Measurements from ENCODE around the gene LSP1. TPM values are rescaled to one million over a fixed set of nuclear protein-coding genes. Genes with fewer than 3 reads are reported as not detected.

Gene LSP1
- total and polyA plus RNA-seq, 2 of the 8 experiments (the other 6 are each of a cell fraction or from before 2014, with no cell fraction given): 0.03 TPM; not detected in 1

DNA sequence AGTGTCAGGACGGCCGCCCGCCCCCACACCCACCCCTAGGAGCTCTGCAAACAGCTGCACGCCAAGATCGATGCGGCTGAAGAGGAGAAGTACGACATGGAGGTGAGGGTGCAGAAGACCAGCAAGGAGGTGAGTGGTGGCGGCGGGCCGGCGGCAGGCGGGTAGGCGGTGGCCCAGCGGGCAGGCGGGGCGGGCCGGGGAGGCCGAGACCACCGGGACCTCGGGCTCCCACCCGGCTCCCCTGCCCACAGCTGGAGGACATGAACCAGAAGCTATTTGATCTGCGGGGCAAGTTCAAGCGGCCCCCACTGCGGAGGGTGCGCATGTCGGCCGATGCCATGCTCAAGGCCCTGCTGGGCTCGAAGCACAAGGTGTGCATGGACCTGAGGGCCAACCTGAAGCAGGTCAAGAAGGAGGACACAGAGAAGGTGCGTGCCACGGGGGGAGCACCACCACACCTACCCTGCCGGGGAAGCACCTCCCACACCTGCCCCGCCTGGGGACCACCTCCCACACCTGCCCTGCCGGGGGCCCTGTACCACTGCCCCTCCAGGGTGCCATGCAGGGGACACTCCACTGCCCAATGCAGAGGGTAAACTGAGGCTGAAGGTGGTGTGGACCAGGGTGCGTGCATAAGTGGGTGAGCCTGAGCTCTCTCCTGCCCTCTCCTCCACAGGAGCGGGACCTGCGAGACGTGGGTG is 12.0 kb upstream of the LSP1 start (continued):
- TF ChIP-seq RBBP5 (IDR thresholded peaks at IDR 0.05; ENCODE audit: borderline replicate concordance, low read depth, low read length): no peak
- no peak for TF ChIP-seq SAP30 (IDR thresholded peaks at IDR 0.05; ENCODE audit: insufficient read depth, insufficient replicate concordance, low read length)
- TF ChIP-seq SIN3A (conservative IDR thresholded peaks at IDR 0.05 in 1 of 2, IDR thresholded peaks at IDR 0.05 in 1 of 2; ENCODE audit: low read depth in 1 of 2, low read length in 2 of 2): no peak
- no peak for TF ChIP-seq MAFK (IDR thresholded peaks at IDR 0.05; ENCODE audit: low read depth, low read length)
- no peak for TF ChIP-seq EZH2 (IDR thresholded peaks at IDR 0.05; ENCODE audit: low read depth, low read length, severe bottlenecking)
- no peak for TF ChIP-seq RFX5 (IDR thresholded peaks at IDR 0.05; ENCODE audit: borderline replicate concordance, low read depth, low read length)
- TF ChIP-seq, protein P1, sequence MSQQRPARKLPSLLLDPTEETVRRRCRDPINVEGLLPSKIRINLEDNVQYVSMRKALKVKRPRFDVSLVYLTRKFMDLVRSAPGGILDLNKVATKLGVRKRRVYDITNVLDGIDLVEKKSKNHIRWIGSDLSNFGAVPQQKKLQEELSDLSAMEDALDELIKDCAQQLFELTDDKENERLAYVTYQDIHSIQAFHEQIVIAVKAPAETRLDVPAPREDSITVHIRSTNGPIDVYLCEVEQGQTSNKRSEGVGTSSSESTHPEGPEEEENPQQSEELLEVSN (IDR thresholded peaks at IDR 0.05): no peak
- no peak for TF ChIP-seq GABPA (IDR thresholded peaks at IDR 0.05; ENCODE audit: borderline replicate concordance, insufficient read depth, low read length)
- no peak for TF ChIP-seq YY1 (IDR thresholded peaks at IDR 0.05; ENCODE audit: low read depth, low read length)

Data from H1 (cell line).